A549 (cell line): ENCODE data around the gene ASB18.

Experiments
- BHLHE40 ChIP-seq: IDR thresholded peaks from 2 replicates; pipeline ENCODE4 v1.6.1; 2012; ENCODE audit warnings: low read depth, low read length, inconsistent platforms
- CHD4 ChIP-seq: fragments of 200-600 bp; sonication (generic); IDR thresholded peaks from 2 replicates; pipeline ENCODE4 v1.6.1; 2016; ENCODE audit warnings: antibody characterized with exemption, mild to moderate bottlenecking, borderline replicate concordance
- CTCF ChIP-seq: fragments of >200 bp; sonication (Bioruptor Twin); formaldehyde crosslinking; IDR thresholded peaks from 3 replicates; pipeline ENCODE4 v1.5.1; 2016
- TF ChIP-seq, protein P1 (sequence below): fragments of 450-650 bp; IDR thresholded peaks from 2 replicates; pipeline ENCODE4 v1.6.1; 2014; ENCODE audit warnings: antibody characterized with exemption
- TF ChIP-seq, protein P2 (sequence below): IDR thresholded peaks from 2 replicates; pipeline ENCODE4 v1.6.1; 2012; ENCODE audit warnings: low read depth, borderline replicate concordance
- TF ChIP-seq, protein P3 (sequence below): IDR thresholded peaks from 2 replicates; pipeline ENCODE4 v1.6.1; 2012

DNA sequence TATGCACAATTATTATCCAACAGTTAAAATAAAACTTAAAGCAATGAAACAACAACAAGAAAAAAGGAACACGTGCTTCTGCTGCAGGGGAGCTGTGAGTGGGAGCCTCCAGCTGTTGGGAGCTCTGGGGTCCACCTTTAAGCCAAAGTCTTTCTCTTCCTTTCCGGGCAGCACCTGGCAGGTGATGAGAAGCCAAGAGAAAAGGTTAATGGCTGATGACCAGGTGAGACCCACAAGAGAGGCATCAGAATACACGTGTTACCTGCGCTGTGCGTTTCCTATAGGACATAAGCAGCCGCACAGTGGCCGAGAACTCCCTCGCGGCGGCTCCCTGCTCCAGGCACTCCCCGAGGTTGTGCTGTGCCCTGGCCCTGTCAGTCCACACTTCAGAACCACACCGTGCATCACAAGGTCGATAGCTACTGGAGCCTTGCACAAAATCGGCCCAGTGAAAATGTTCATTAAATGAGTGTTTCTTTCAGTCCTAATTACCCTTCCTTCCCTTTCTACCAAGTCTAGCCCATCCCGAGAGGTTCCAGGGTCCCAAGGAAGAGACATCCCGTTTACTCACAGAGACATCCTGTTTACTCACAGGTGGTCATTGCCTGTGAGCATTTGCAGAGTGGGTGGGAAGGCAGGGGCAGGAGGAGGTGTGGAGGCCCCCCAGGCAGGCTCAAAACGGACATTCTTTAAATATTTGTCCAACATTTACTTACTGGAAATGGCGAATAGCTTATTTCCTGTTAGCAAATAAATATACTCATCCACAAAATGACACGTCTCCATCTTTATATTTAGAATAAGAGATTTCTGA is 44.9 kb upstream of the ASB18 start:
- no peak for TF ChIP-seq CTCF
- TF ChIP-seq, protein P1, sequence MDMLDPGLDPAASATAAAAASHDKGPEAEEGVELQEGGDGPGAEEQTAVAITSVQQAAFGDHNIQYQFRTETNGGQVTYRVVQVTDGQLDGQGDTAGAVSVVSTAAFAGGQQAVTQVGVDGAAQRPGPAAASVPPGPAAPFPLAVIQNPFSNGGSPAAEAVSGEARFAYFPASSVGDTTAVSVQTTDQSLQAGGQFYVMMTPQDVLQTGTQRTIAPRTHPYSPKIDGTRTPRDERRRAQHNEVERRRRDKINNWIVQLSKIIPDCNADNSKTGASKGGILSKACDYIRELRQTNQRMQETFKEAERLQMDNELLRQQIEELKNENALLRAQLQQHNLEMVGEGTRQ, result no peak
- no peak for TF ChIP-seq BHLHE40
- TF ChIP-seq, protein P2, sequence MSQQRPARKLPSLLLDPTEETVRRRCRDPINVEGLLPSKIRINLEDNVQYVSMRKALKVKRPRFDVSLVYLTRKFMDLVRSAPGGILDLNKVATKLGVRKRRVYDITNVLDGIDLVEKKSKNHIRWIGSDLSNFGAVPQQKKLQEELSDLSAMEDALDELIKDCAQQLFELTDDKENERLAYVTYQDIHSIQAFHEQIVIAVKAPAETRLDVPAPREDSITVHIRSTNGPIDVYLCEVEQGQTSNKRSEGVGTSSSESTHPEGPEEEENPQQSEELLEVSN, result no peak
- TF ChIP-seq, protein P3, sequence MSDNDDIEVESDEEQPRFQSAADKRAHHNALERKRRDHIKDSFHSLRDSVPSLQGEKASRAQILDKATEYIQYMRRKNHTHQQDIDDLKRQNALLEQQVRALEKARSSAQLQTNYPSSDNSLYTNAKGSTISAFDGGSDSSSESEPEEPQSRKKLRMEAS, result no peak
- TF ChIP-seq CHD4, result no peak
